HG03354 (cell line): Measurements from ENCODE around the gene SNORC.

ENCODE experiments used
- ATAC-seq: cut with Tn5 transposase; IDR thresholded peaks from one replicate; pipeline ENCODE4 v1.9.1; 2021; ENCODE audit warnings: mild to moderate bottlenecking; ENCODE audit not compliant: unreplicated experiment, poor library complexity, severe bottlenecking

SNORC gene

DNA sequence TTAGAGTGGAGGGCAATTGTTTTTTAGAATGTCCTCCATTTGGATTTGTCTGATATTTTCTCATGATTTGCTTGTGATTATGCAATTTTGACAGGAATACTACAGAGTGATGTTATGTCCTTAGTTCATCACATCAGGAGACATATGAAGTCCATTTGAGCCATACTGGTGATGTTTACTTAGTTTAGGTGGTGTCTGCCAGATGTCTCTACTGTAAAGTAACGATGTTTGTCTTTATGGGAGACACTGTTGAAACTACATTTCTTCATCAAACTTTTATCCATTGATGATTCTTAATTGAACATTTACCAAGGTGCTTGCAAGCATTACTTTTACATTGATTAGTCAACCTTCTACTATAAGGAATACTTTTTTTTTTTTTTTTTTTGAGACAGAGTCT is 4.9 kb upstream of the SNORC start:
- ATAC-seq: no peak

- no peak for ATAC-seq
These were observed 4.0 kb upstream of the SNORC start for GRCh38 chr2:232866104-232866503.

DNA sequence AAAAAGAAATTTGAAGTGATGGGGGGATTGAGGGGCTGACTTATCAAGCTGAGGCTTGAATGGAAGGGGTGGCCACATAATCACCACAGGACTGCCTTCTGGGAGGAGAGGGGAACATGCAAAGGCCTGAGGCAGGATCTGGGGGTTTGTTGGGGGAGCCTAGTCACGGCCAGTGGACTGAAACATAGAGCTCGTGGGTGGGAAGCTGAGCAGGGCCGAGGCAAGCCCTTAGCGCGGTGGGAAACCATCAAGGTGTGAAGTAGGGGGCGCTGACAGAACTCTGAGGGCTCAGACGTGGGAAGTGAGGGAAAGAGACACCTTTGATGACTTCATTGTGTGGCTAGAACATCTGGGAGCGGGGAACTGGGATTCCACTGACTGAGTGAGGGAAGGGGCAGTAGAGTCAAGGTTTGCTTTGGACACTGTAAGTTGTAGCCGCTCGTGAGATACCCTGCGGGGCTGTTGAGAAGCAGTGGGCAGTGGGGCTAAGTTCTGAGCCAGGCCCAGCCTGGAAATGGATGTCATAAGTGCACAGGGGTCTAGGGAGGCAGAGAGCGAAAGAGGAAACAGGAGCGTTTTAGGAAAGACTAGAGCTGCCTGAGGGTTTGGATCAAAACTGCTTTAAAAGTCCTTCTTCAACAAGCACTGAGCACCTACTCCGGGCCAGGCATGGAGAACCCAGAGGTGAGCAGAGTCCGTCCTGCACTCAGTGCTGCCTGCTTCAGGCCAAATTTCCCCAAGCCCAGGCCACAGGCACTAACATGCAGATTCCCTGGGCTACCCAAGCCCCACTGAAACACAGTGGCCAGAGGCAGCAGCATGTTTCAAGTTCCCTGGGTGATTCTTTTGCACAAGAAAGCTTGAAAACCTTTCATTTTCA is 686 bp upstream of the SNORC start:
- no peak for ATAC-seq

DNA sequence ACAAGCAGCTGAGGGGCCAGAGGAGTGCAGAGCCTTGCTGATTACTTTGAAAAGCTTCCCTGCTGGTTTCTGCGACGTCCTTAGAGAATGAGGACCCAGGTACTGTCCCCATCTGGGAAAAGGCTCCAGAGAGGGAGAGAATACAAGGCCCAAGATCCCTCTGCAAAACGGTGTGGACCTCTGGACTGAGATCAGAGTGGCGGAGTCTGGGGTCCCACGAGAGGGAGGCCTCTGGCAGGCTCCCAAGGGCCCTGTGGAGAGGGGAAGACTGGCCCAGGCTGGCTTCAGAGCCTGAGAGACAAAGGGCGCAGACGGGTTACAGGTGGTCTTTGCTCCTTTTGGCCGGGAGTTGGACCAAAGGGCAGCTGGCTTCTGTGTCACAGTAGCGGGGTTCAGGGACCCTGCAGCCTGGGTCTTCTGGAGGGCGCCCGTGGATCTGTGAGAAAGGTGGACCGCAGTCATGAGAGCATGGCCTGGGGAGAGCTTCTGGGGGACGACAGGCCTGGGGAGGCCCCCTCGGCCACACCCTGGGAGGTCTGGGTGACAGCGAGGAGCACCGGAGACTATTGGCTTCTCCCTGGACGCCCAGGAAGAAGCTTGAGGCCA is 805 bp downstream of the SNORC start:
- no peak for ATAC-seq

GRCh38 chr2:232871418-232871834 is 1.4 kb downstream of the SNORC start:
- ATAC-seq: no peak

GRCh38 chr2:232871835-232872736 is 2.0 kb downstream of the SNORC start:
- ATAC-seq: no peak

GRCh38 chr2:232872826-232873225 is 2.8 kb downstream of the SNORC start:
- no peak for ATAC-seq

- ATAC-seq: no peak
These were observed 3.3 kb downstream of the SNORC start for GRCh38 chr2:232873292-232873908.

GRCh38 chr2:232873909-232874641 is 4.0 kb downstream of the SNORC start:
- ATAC-seq: no peak

GRCh38 chr2:232874677-232875223 is 4.7 kb downstream of the SNORC start:
- ATAC-seq: no peak

DNA sequence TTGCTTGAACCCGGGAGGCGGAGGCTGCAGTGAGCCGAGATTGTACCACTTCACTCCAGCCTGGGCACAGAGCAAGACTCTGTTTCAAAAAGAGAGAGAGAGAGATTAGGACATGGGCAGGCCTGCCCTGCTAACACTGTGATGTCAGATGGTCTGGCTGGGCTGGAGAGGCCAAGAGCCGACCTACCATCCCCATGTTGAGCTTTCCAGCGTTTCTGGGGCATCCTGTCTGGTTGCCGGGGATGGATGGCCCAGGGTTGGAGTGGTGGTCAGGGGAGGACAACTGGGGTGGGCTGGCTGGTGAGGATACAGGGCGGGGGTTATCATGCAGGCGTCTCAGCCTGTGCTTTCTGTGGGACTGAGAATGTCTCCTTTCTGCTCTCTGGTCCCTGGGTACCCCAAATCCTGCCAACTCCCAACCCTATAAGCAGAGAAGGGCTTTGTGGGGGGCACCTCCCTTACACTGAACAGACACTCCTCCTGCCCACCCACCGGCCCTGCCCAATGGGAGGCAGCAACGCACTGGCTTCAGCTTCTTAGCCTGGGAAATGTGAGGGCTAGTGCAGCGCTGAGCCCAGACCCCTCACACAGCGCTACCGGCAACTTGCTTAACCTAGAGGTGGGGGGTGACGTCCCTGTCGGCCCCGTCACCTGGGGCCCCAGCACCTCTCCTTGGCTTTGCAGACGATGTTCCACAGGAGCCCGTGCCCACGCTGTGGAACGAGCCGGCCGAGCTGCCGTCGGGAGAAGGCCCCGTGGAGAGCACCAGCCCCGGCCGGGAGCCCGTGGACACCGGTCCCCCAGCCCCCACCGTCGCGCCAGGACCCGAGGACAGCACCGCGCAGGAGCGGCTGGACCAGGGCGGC is 5.4 kb downstream of the SNORC start:
- no peak for ATAC-seq

GRCh38 chr2:232876161-232876977 is 6.3 kb downstream of the SNORC start:
- ATAC-seq: no peak

DNA sequence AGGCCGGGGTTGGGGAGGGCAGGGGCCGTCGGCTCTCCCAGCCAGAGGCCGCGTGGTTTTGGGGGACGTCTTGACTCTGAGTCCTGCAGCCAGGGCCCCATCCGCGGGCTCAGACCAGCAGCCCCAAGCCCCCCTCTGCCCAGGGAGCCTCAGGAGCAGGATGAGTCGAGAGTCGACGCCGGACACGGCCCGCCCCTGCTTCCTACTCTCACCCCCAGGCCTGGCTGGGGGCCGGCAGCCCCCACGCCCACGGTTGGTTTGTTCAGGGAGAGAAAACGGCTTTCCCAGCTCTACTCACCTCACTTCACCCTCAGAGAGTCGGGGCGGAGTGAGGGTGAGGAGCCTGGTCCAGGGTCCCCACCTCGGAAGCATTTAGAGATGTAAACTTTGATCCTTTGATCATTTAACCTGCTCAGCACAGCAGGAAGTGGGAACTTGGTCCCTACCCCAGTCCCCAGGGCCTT is 6.9 kb downstream of the SNORC start:
- no peak for ATAC-seq

- no peak for ATAC-seq
These were observed 8.0 kb downstream of the SNORC start for GRCh38 chr2:232877940-232878511.

- ATAC-seq: no peak
These were observed 9.0 kb downstream of the SNORC start for GRCh38 chr2:232878855-232879617.
